GM18951 (cell line): ENCODE results near the gene SLC6A9.

Experiments
- POLR2A ChIP-seq: IDR thresholded peaks from 4 replicates; pipeline ENCODE4 v1.6.1; 2011; ENCODE audit warnings: mild to moderate bottlenecking; ENCODE audit not compliant: insufficient read length, insufficient read depth; ENCODE audit errors: extremely low read depth
- in situ Hi-C: fragments of 300-500 bp; cut with MboI; formaldehyde crosslinking; loops from one replicate; pipeline ENCODE4 v1.12.0; 2022; ENCODE audit warnings: low sequenced_read_pairs, mixed read lengths, inconsistent platforms; ENCODE audit not compliant: unreplicated experiment

The SLC6A9 gene

DNA sequence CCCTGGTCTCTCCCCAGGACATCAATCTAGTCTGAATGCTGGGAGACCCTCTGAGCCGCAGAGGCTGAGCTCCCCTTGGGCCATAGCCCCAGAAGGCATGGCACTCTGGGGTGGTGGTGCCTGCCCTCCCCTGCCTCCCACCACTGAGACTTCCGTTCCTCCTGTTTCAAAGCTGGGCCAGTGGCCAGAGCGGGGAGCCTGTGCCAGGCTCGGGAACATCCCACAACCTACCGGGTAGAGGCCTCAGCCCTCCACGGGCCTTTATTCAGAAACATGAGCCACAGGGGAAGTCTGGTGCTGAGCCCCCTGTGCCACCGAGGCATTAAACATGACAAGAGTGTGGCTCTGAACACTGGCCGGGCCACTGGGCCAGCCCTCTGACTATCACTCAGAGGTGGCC, 31.8 kb downstream of the SLC6A9 start:
- in situ Hi-C loops, result no loop called here
- TF ChIP-seq POLR2A, result no peak

DNA sequence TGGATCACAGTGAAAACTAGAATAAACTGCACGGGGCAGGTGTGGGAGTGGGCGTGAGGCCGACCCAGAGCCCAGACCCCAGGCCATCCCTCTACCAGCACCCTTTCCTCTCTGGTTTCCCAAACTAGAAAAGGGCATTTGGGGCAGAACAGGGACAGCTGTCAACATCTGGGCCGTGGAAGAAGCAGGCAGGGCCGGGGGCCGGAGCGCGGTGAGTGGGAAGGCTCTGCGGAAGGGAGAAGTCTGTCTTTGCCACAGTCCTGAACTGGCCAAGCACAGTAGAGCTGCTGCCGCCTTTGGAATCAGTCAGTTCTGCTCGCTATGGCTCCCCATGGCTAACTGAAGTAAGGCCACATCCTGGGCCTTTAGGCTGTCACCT, 33.3 kb downstream of the SLC6A9 start:
- in situ Hi-C loops, result no loop called here
- no peak for TF ChIP-seq POLR2A

DNA sequence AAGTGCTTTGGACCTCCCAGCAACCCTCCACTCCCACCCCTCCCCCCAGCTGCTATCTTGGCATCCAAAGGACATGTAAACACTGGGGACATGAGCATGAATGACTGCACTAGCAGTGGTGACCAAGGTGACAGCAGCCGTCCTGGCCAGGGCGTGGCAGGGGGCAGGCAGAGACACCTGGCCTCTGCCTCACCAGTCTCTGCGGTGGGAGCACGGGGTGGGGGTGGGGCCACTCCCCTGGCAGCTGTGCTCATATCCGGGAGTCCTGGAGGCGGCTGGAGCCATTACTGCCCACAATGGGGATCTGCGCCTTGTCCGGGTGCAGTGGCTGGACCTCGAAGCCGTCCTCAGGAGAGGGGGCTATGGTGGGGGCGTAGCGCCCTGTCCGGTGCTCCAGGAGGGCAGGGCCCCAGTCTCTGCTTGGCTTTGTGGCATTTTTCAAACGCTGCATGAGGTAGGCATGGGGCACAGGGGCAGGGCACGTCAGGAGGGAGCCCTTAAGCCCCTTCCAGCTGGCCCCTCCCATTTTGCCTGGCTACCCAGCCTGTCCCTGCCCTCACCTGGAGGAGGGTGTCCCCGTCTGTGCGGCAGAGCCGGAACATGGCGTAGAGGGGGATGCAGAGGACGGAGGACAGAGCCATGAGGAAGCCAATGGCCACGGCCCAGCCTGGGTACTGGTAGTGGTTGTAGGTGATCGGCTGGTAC, 33.8 kb downstream of the SLC6A9 start:
- in situ Hi-C loops, result no loop called here

DNA sequence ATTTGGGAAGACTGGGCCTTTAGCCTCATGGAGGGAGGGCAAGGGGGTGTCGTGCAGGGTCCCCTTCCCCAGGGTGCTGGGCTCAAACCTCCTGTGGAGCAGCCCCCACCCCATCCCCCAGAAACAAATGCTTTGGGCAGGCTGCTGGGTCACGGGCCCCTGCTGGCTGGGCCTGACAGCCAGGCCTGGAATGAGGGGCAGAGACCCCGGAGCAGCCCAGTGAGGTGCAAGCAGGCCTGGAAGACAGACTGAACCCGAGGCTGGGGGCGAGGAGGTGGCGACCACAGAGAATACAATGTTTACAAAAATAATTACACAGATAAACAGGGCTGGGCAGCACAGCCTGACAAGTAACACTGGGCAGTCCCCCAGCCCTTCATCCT, 34.5 kb downstream of the SLC6A9 start:
- TF ChIP-seq POLR2A, result no peak
- in situ Hi-C loops, result no loop called here

More for the DNA sequence above, 33.8 kb downstream of the SLC6A9 start:
- no peak for TF ChIP-seq POLR2A

DNA sequence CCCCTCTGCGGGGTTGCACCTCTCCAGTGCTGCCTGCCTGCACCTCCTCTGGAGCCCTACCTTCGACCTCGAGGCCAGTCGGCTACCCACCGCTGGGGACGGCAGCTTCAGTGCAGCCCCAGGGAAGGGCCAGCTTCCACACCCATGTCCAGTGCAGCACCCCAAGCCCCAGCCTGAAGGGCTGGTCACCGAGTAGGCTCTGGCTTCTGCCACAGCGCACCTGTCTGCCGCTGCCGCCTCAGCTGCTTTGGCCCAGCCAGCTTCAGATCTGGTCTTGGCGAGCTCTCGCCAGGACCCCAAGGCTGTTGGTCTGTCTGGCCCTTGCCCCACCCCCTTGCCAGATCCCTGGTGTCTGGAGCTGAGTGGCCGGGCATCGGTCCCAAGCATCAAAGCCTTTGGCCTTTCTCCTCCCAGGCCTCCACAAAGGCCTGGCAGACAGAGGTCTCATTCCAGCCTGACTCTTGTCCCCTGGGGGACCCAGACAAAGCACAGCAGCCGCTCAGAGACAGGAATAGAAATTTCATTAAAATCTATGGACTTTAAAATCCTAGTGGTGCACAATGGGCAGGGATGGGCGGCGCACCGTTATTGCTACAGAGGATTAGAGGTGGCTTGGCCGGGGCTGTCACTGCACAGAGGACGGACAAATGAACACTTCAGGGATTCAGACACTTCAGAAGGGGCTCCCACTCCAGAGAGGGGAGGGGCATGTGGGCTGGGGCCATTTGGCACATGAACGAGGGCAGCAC, 35.1 kb downstream of the SLC6A9 start:
- TF ChIP-seq POLR2A, result no peak
- in situ Hi-C loops, result no loop called here

DNA sequence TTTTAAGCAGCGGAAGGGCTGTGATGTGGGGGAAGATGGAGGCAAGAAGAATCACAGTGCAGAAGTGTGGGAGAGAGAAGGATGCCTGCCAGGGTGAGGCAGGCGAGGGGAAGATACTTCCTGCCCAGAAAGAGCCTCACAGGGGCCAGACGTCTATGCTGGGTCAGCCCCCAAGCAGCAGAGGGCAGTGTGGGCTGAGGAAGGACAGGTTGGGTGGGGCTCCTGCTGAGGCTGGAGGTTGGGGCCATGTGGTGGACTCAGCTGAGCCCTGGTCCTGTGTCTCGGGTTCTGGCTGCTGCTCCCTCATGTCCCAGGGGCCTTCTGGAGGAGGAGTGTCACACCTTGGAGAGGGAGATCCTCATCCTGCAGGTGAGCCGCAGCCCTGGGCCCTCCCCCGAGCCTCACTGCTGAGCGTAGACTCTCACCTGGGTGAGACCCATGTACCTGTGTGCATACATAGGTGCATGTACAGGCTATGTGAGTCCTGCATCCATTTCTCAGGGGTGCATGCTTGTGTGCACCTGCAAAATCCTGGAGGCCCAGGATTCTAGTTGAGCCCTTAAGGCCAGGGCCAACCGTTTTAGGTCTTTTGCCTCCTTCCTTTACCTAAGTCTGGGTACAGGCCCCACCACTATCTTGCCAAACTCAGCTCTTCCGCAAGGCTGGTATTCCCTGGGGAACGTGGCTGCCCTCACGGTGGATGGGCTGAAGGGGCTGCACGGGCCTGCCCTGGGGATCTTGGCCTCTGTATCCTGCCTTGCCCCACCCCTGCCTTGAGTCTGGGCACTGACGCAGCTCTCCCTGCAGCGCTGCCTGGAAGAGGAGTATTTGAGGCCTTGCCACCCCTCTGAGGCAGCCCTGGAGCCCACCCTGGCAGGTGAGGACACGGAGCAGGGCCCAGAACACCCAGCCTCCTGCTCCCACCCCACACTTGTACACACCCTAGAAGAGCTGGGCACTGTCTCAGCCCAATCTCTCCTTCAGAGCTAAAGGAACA, 36.2 kb downstream of the SLC6A9 start:
- in situ Hi-C loops, result no loop called here

DNA sequence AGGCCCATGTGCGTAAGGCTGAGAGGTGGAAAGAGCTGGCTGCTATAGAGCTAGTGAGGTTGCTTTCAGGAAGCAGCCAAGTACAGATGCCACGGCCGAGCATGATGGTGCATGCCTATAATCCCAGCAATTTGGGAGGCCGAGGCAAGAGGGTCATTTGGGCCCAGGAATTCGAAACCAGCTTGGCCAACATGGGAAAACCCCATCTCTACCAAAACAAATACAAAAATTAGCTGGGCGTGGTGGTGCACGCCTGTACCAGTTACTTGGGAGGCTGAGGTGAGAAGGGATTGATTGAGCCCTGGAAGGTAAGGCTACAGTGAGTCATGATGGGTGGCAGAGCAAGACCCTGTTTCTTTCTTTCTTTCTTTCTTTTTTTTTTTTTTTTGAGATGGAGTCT, 37.2 kb downstream of the SLC6A9 start:
- no peak for TF ChIP-seq POLR2A
- in situ Hi-C loops, result no loop called here

More for the DNA sequence above, 36.2 kb downstream of the SLC6A9 start:
- TF ChIP-seq POLR2A, result no peak

DNA sequence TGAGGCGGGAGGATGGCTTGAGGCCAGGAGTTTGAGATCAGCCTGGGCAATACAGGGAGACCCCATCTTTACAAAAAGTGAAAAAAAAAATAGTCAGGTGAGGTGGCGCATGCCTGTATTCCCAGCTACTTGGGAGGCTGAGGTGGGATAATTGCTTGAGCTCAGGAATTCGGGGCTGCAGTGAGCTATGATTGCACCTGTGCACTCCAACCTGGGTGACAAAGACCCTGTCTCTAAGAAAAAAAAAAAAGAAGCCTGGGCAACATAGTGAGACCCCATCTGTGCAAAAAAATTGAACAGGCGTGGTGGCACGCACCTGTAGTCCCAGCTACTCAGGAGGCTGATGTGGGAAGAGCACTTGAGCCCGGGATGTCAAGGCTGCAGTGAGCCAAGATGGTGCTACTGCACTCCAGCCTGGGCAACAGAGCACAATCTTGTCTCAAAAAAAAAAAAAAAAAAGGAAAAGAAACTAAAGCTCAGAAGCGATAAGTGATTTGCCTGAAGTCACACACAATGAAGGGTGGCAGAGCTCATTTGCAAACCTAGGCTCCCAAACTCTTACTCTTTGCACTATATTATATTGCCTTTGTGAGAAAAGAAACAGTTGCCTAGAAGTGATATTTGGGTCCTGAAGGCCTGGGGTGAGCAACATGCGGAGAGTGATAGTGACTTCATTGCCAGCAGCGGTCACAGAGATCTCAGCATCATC, 37.9 kb downstream of the SLC6A9 start:
- in situ Hi-C loops, result no loop called here
- no peak for TF ChIP-seq POLR2A

DNA sequence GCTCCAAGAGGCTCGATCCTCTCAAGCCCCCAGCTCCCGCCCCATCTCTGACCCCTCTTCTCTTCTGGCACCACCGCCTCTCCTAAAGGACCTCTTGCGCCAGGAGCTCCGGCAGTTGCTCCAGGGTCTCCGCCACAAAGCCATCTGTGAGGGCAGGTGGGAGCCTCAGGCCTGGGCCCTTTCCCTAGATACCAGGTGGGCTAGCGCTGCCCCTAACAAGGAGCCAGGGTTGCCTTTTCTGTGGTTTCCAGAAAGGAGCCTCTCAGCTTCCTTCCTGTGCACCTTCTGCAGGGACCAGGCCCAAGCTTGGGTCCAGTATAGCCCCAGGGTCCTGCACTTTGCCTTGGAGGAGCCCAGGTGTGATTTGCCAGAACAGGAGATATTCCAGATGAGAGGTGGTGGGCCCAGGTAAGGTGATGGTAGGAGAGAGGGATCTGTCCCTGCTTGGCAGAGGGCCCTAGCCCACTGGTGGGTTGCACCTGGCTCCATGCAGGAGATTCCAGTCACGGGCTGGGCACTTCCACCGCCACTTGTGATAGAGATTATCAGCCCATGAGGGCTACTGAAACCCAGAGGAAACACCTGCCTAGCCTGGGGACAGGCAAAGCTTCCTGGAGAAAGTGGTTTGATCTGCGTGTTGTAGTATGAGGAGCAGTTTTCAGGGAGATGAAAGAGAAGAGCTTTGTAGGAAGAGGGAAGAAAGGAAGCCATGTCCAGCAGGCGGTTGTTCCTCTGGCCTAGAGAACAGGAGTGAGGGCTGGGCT, 38.8 kb downstream of the SLC6A9 start:
- in situ Hi-C loops, result no loop called here

DNA sequence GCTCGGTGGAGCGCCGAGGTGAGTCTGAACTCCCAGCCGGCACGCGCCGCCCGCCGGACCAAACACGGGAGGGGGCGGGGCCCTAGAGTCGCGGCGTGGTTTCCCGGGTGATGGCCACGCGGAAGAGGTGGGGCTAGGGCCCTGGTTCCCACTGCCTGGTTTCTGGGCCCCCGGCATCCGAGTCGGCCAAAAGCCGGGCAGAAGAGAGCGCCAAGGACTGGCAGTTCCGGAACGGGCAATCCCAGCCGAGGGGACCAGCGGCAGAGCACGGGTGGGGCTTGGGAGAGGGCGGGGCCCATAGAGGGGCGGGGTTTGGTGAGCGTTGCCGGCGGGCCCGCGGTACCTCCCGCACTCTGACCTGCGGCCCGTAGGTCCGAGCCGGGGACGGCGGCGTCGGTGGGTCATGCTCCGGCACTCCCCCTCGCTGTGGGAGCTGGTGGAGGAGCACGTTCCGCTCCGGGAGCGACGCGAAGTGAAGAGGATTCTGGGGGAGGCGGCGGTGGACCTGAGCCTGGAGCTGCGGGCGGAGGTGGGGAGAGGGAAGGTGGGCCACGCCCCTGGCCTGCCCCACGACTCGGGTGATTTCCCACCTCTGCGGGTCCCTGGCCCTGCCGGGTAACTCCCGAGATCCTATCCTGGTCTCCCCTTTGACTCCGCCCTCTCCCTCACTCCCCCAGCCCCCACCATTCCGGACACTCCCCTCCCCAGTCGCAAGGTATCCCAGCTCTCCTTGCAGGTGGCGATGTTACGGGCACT, 39.6 kb downstream of the SLC6A9 start, which contains the start of gene CCDC24:
TSS of gene CCDC24 (plus strand) at position 124 of the 756 bp plus-strand sequence. CDS start at position 404, 280 bp downstream.
- in situ Hi-C loops, result no loop called here
- TF ChIP-seq POLR2A, result peak; percentile 39

More for the DNA sequence above, 38.8 kb downstream of the SLC6A9 start:
- no peak for TF ChIP-seq POLR2A

DNA sequence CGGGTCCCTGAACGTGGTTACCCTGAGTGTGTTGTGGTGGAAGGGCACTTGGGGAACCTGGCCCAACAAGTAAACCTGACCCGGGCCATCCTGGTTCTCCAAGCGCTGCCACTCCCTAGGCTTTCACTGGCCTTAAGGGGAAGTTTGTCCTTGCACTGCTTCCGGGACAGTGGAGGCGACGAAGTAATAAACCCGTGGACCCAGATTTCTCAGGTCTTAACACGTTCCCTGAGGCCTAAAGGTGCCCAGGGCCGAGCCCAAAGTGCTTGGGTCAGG, 40.1 kb downstream of the SLC6A9 start:
- in situ Hi-C loops, result no loop called here
- TF ChIP-seq POLR2A, result no peak
